ENCODE data around the gene ILKAP. TPM values are rescaled to one million over a fixed set of nuclear protein-coding genes. Genes with fewer than 3 reads are reported as not detected.
A peak's percentile ranks its signal among the peaks of the same experiment; 100 is the strongest.

ILKAP gene
- total RNA-seq, 1 experiment from 2014 or later = 55.4 TPM

- intact Hi-C loops (cut with micrococcal nuclease; ENCODE audit: unreplicated experiment) = no loop called here
- no peak for TF ChIP-seq CTCF (IDR thresholded peaks at IDR 0.05; ENCODE audit: unreplicated experiment)
- Mint-ChIP-seq H3K9me3 (ENCODE audit: low read depth, unreplicated experiment) (no peaks in the 10 kb centered on the region), H3K36me3 (ENCODE audit: insufficient read depth, unreplicated experiment) (peaks cover 22% of the 10 kb centered on the region), H3K27me3 (ENCODE audit: unreplicated experiment) (no peaks in the 10 kb centered on the region), H3K4me1 (ENCODE audit: low read depth, unreplicated experiment) (peaks cover 18% of the 10 kb centered on the region), H3K27ac (ENCODE audit: unreplicated experiment) (peak overlapping the region; percentile 64), H3K4me3 (ENCODE audit: low read depth, unreplicated experiment) (peak overlapping the region; percentile 84)
- no peak for DNase-seq
- TSS peak; percentile 36 for BruUV-seq (replicated peaks)
- CTCF ChIA-PET = interaction anchor here (0.6 to 0.7 kb wide), 2 partner anchors 83 to 98 kb away, joined by 4 to 5 read pairs; no protein-coding TSS in a partner anchor
Observed at GRCh38 chr2:238202326-238203093, 985 bp downstream of the ILKAP start.

GRCh38 chr2:238190445-238190844, 13.1 kb downstream of the ILKAP start:
- intact Hi-C loops (cut with micrococcal nuclease; ENCODE audit: unreplicated experiment) = no loop called here
- Mint-ChIP-seq H3K9me3 (ENCODE audit: low read depth, unreplicated experiment) (no peaks in the 10 kb centered on the region), H3K27ac (ENCODE audit: unreplicated experiment) (no peak overlapping the region), H3K4me3 (ENCODE audit: low read depth, unreplicated experiment) (no peak overlapping the region), H3K36me3 (ENCODE audit: insufficient read depth, unreplicated experiment) (peaks cover 66% of the 10 kb centered on the region), H3K27me3 (ENCODE audit: unreplicated experiment) (no peaks in the 10 kb centered on the region), H3K4me1 (ENCODE audit: low read depth, unreplicated experiment) (no peaks in the 10 kb centered on the region)
- no TSS peak for BruUV-seq (replicated peaks)
- DNase-seq = no peak
- no peak for TF ChIP-seq CTCF (IDR thresholded peaks at IDR 0.05; ENCODE audit: unreplicated experiment)
- CTCF ChIA-PET = no interaction called here

GRCh38 chr2:238187618-238188548, 15.6 kb downstream of the ILKAP start:
- intact Hi-C loops (cut with micrococcal nuclease; ENCODE audit: unreplicated experiment) = no loop called here
- Mint-ChIP-seq H3K27ac (ENCODE audit: unreplicated experiment) (no peak overlapping the region), H3K9me3 (ENCODE audit: low read depth, unreplicated experiment) (no peaks in the 10 kb centered on the region), H3K36me3 (ENCODE audit: insufficient read depth, unreplicated experiment) (peaks cover 82% of the 10 kb centered on the region), H3K4me1 (ENCODE audit: low read depth, unreplicated experiment) (no peaks in the 10 kb centered on the region), H3K4me3 (ENCODE audit: low read depth, unreplicated experiment) (no peak overlapping the region), H3K27me3 (ENCODE audit: unreplicated experiment) (no peaks in the 10 kb centered on the region)
- no TSS peak for BruUV-seq (replicated peaks)
- TF ChIP-seq CTCF (IDR thresholded peaks at IDR 0.05; ENCODE audit: unreplicated experiment) = no peak
- CTCF ChIA-PET = no interaction called here
- no peak for DNase-seq

GRCh38 chr2:238183821-238184220, 19.7 kb downstream of the ILKAP start:
- CTCF ChIA-PET = no interaction called here
- H3K4me1 Mint-ChIP-seq (ENCODE audit: low read depth, unreplicated experiment) = no peaks in the 10 kb centered on the region
- H3K4me3 Mint-ChIP-seq (ENCODE audit: low read depth, unreplicated experiment) = no peak overlapping the region
- H3K36me3 Mint-ChIP-seq (ENCODE audit: insufficient read depth, unreplicated experiment) = peaks cover 85% of the 10 kb centered on the region
- no peak for DNase-seq
- intact Hi-C loops (cut with micrococcal nuclease; ENCODE audit: unreplicated experiment) = no loop called here
- no peaks in the 10 kb centered on the region for H3K27me3 Mint-ChIP-seq (ENCODE audit: unreplicated experiment)
- H3K9me3 Mint-ChIP-seq (ENCODE audit: low read depth, unreplicated experiment) = no peaks in the 10 kb centered on the region
- H3K27ac Mint-ChIP-seq (ENCODE audit: unreplicated experiment) = no peak overlapping the region
- TF ChIP-seq CTCF (IDR thresholded peaks at IDR 0.05; ENCODE audit: unreplicated experiment) = no peak
- BruUV-seq (replicated peaks) = no TSS peak
